Prostate gland (tissue), 2 donors: ENCODE data around the gene SNX13. TPM values are rescaled to one million over a fixed set of nuclear protein-coding genes. Genes with fewer than 3 reads are reported as not detected.

Source experiments
- DNase-seq: peaks from one replicate; pipeline ENCODE4 v3.0.0-alpha.2; 2019; ENCODE audit warnings: low spot score
- H3K27ac ChIP-seq, 2 donors: fragments of 200-600 bp; sonication (generic); 2 replicates each; pipeline ENCODE4 v1.5.1; 2017 to 2019
- H3K27me3 ChIP-seq: fragments of 200-600 bp; sonication (generic); replicated peaks from 2 replicates; pipeline ENCODE4 v1.5.1; 2019; ENCODE audit not compliant: insufficient read depth
- H3K36me3 ChIP-seq, 2 donors: fragments of 200-600 bp; sonication (generic); 1 replicate in 1 of 2; 2 replicates in 1 of 2; pipeline versions ENCODE4 v1.5.1 to v1.8.1; 2017 to 2019
- H3K4me1 ChIP-seq: fragments of 200-600 bp; sonication (generic); replicated peaks from 2 replicates; pipeline ENCODE4 v1.5.1; 2019
- H3K4me3 ChIP-seq, 2 donors: fragments of 200-600 bp; sonication (generic); 2 replicates each; pipeline ENCODE4 v1.5.1; 2017 to 2019
- H3K9me3 ChIP-seq: fragments of 200-600 bp; sonication (generic); 2 replicates; pipeline ENCODE4 v1.5.1; 2017
- CTCF ChIP-seq, 4 experiments: fragments of 200-600 bp in 2 of 4; fragments of 450-650 bp in 2 of 4; sonication (generic) in 2 of 4; IDR thresholded peaks; 1 replicate in 3 of 4; 2 replicates in 1 of 4; pipeline ENCODE4 v1.5.1; 2016 to 2019; ENCODE audit warnings: antibody characterized with exemption in 4 of 4, mild to moderate bottlenecking in 2 of 4, moderate library complexity in 2 of 4
- POLR2A ChIP-seq: fragments of 450-650 bp; IDR thresholded peaks from one replicate; pipeline ENCODE4 v1.6.1; 2016; ENCODE audit warnings: antibody characterized with exemption, mild to moderate bottlenecking
- POLR2AphosphoS5 ChIP-seq: sonication (generic); formaldehyde crosslinking; IDR thresholded peaks from one replicate; pipeline ENCODE4 v1.6.1; 2017; ENCODE audit warnings: antibody characterized with exemption
- WGBS: methylation state at CpG from one replicate; pipeline ENCODE4 v1.1.5; 2018; 5-methylcytosine and 5-hydroxymethylcytosine counted together
- intact Hi-C: fragments of 100-400 bp; cut with DNase I; formaldehyde crosslinking; loops from one replicate; pipeline ENCODE4 v1.14.2; 2022
- total RNA-seq, 2 donors: library from RNA; depleted of rRNA; stranded (reverse); fragments of >200 nt; gene quantifications; one replicate each; pipeline ENCODE4 v1.1.0, GENCODE V29; 2016

The SNX13 gene
- total RNA-seq, 2 donors from 2014 or later, result 46.9 to 63.5 TPM

GRCh38 chr7:17903337-17903736 is 37.0 kb downstream of the SNX13 start:
- H3K4me1 ChIP-seq, result no peaks in the 10 kb centered on the region
- intact Hi-C loops, result no loop called here
- H3K9me3 ChIP-seq, result no peaks in the 10 kb centered on the region
- no peak overlapping the region for H3K4me3 ChIP-seq
- TF ChIP-seq POLR2A (no peak), CTCF (IDR thresholded peaks at IDR 0.05) (no peak), POLR2AphosphoS5 (no peak)
- no peak for DNase-seq
- H3K27ac ChIP-seq, result no peak overlapping the region
- no peaks in the 10 kb centered on the region for H3K27me3 ChIP-seq
- no peaks in the 10 kb centered on the region for H3K36me3 ChIP-seq

- no peak for DNase-seq
- no peaks in the 10 kb centered on the region for H3K9me3 ChIP-seq
- WGBS, result 70% methylated on average over 5 of the region's 5 CpGs
- no peaks in the 10 kb centered on the region for H3K27me3 ChIP-seq
- no peaks in the 10 kb centered on the region for H3K4me1 ChIP-seq
- H3K4me3 ChIP-seq, result no peak overlapping the region
- intact Hi-C loops, result no loop called here
- TF ChIP-seq CTCF (IDR thresholded peaks at IDR 0.05), result no peak
- TF ChIP-seq POLR2A, result no peak
- TF ChIP-seq POLR2AphosphoS5, result no peak
- no peaks in the 10 kb centered on the region for H3K36me3 ChIP-seq
- H3K27ac ChIP-seq, result no peak overlapping the region
Observed at GRCh38 chr7:17902599-17902998, 37.7 kb downstream of the SNX13 start.

- DNase-seq, result no peak
- H3K9me3 ChIP-seq, result no peaks in the 10 kb centered on the region
Observed at GRCh38 chr7:17900464-17900863, 39.8 kb downstream of the SNX13 start.

GRCh38 chr7:17898111-17898510 is 42.2 kb downstream of the SNX13 start:
- TF ChIP-seq POLR2A (no peak), CTCF (IDR thresholded peaks at IDR 0.05) (no peak), POLR2AphosphoS5 (no peak)
- no peak for DNase-seq
- no peak overlapping the region for H3K27ac ChIP-seq
- H3K9me3 ChIP-seq, result no peaks in the 10 kb centered on the region
- no peak overlapping the region for H3K4me3 ChIP-seq
- no peaks in the 10 kb centered on the region for H3K27me3 ChIP-seq
- no peaks in the 10 kb centered on the region for H3K4me1 ChIP-seq
- WGBS, result 92% methylated on average over 4 of the region's 4 CpGs
- H3K36me3 ChIP-seq, result no peaks in the 10 kb centered on the region
- intact Hi-C loops, result no loop called here

More at GRCh38 chr7:17900464-17900863, 39.8 kb downstream of the SNX13 start:
- H3K27me3 ChIP-seq, result no peaks in the 10 kb centered on the region
- WGBS, result 90% methylated on average over 1 of the region's 1 CpG
- H3K27ac ChIP-seq, result no peak overlapping the region
- no peak for TF ChIP-seq CTCF (IDR thresholded peaks at IDR 0.05)
- no peak for TF ChIP-seq POLR2AphosphoS5
- TF ChIP-seq POLR2A, result no peak
- H3K4me1 ChIP-seq, result no peaks in the 10 kb centered on the region
- intact Hi-C loops, result no loop called here
- H3K4me3 ChIP-seq, result no peak overlapping the region
- H3K36me3 ChIP-seq, result no peaks in the 10 kb centered on the region

- TF ChIP-seq CTCF (IDR thresholded peaks at IDR 0.05) (no peak), POLR2A (no peak), POLR2AphosphoS5 (no peak)
- no peak overlapping the region for H3K4me3 ChIP-seq
- WGBS, result 98% methylated on average over 2 of the region's 2 CpGs
- no peaks in the 10 kb centered on the region for H3K9me3 ChIP-seq
- no peaks in the 10 kb centered on the region for H3K36me3 ChIP-seq
- intact Hi-C loops, result no loop called here
- no peak overlapping the region for H3K27ac ChIP-seq
- H3K27me3 ChIP-seq, result no peaks in the 10 kb centered on the region
- DNase-seq, result no peak
- no peaks in the 10 kb centered on the region for H3K4me1 ChIP-seq
Observed at GRCh38 chr7:17887286-17887685, 53.0 kb downstream of the SNX13 start.
